Measurements from ENCODE around the gene CFAP57.

CFAP57 gene

GRCh38 chr1:43256675-43257570 lies 84.8 kb downstream of the CFAP57 start:
- DNase-seq, result no peak

GRCh38 chr1:43258370-43258769 lies 86.2 kb downstream of the CFAP57 start:
- no peak for DNase-seq

- no peak for DNase-seq
Observed at GRCh38 chr1:43265431-43265830, 93.3 kb downstream of the CFAP57 start.

- DNase-seq, result no peak
Observed at GRCh38 chr1:43266881-43267280, 94.8 kb downstream of the CFAP57 start.

GRCh38 chr1:43267291-43267805 lies 95.2 kb downstream of the CFAP57 start:
- DNase-seq, result no peak

GRCh38 chr1:43267818-43268425 lies 95.8 kb downstream of the CFAP57 start:
- no peak for DNase-seq

GRCh38 chr1:43269627-43270375 lies 97.7 kb downstream of the CFAP57 start, which contains the start of gene TMEM125:
Gene TMEM125 (plus strand): TSS chr1:43269983. CDS start chr1:43272723, 2,740 bp downstream.
- no peak for DNase-seq

- DNase-seq, result peak; percentile 21
Observed at GRCh38 chr1:43270421-43271095, 98.4 kb downstream of the CFAP57 start.

- DNase-seq, result no peak
Observed at GRCh38 chr1:43271186-43272118, 99.3 kb downstream of the CFAP57 start.

- no peak for DNase-seq
Observed at GRCh38 chr1:43272161-43272560, 100.0 kb downstream of the CFAP57 start.

- no peak for DNase-seq
Observed at GRCh38 chr1:43272576-43273571, 100.7 kb downstream of the CFAP57 start.

GRCh38 chr1:43273708-43274107 lies 101.6 kb downstream of the CFAP57 start:
- no peak for DNase-seq

- DNase-seq, result peak; percentile 27
Observed at GRCh38 chr1:43274125-43274803, 102.1 kb downstream of the CFAP57 start.

- DNase-seq, result no peak
Observed at GRCh38 chr1:43274804-43275180, 102.7 kb downstream of the CFAP57 start.

GRCh38 chr1:43275826-43276620 lies 103.9 kb downstream of the CFAP57 start:
- no peak for DNase-seq

- no peak for DNase-seq
Observed at GRCh38 chr1:43276673-43277072, 104.5 kb downstream of the CFAP57 start.

- no peak for DNase-seq
Observed at GRCh38 chr1:43277116-43277876, 105.2 kb downstream of the CFAP57 start.

- no peak for DNase-seq
Observed at GRCh38 chr1:43279161-43279560, 107.0 kb downstream of the CFAP57 start.

All from activated naive CD4-positive, alpha-beta T cell treated with anti-CD3 and anti-CD28 coated beads, Interleukin-2, amount 50 U/mL, for 16 hours (primary cell).